Neural crest cell (in vitro differentiated cells): ENCODE data around the gene SMC1A. TPM values are rescaled to one million over a fixed set of nuclear protein-coding genes. Genes with fewer than 3 reads are reported as not detected.

Experiments
- DNase-seq: peaks from one replicate; pipeline ENCODE4 v3.0.0; 2021; ENCODE audit warnings: low read depth, mixed read lengths, low spot score
- H3K27ac Mint-ChIP-seq: one replicate; pipeline ENCODE4 v1.8.0; 2021; ENCODE audit warnings: mild to moderate bottlenecking, mixed read lengths; ENCODE audit not compliant: unreplicated experiment
- H3K27me3 Mint-ChIP-seq: 2 replicates; pipeline ENCODE4 v1.8.0; 2021; ENCODE audit warnings: low read depth, mild to moderate bottlenecking, mixed read lengths
- H3K36me3 Mint-ChIP-seq: 2 replicates; pipeline ENCODE4 v1.8.0; 2021; ENCODE audit warnings: low read depth, mild to moderate bottlenecking, mixed read lengths
- H3K4me1 Mint-ChIP-seq: 2 replicates; pipeline ENCODE4 v1.8.0; 2021; ENCODE audit warnings: mixed read lengths
- H3K4me3 Mint-ChIP-seq: one replicate; pipeline ENCODE4 v1.8.0; 2021; ENCODE audit warnings: mild to moderate bottlenecking, mixed read lengths
- H3K9me3 Mint-ChIP-seq: 2 replicates; pipeline ENCODE4 v1.8.0; 2021; ENCODE audit warnings: mixed read lengths
- total RNA-seq: library from RNA; stranded (reverse); gene quantifications from 2 replicates; pipeline ENCODE4 v1.2.1, GENCODE V29; 2021
- TF ChIP-seq, protein P1 (sequence below): fragments of 200-600 bp; sonication (generic); conservative IDR thresholded peaks from 2 replicates; pipeline ENCODE4 v1.5.0; 2021; ENCODE audit warnings: antibody characterized with exemption, mild to moderate bottlenecking

The SMC1A gene
- total RNA-seq, 1 donor from 2014 or later, result 129 TPM

- DNase-seq, result no peak
- no peaks in the 10 kb centered on the region for H3K36me3 Mint-ChIP-seq
- TF ChIP-seq, protein P1, sequence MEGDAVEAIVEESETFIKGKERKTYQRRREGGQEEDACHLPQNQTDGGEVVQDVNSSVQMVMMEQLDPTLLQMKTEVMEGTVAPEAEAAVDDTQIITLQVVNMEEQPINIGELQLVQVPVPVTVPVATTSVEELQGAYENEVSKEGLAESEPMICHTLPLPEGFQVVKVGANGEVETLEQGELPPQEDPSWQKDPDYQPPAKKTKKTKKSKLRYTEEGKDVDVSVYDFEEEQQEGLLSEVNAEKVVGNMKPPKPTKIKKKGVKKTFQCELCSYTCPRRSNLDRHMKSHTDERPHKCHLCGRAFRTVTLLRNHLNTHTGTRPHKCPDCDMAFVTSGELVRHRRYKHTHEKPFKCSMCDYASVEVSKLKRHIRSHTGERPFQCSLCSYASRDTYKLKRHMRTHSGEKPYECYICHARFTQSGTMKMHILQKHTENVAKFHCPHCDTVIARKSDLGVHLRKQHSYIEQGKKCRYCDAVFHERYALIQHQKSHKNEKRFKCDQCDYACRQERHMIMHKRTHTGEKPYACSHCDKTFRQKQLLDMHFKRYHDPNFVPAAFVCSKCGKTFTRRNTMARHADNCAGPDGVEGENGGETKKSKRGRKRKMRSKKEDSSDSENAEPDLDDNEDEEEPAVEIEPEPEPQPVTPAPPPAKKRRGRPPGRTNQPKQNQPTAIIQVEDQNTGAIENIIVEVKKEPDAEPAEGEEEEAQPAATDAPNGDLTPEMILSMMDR, result no peak
- peaks cover 3% of the 10 kb centered on the region for H3K9me3 Mint-ChIP-seq
- no peak overlapping the region for H3K4me3 Mint-ChIP-seq
- H3K27ac Mint-ChIP-seq, result no peak overlapping the region
- H3K4me1 Mint-ChIP-seq, result no peaks in the 10 kb centered on the region
- H3K27me3 Mint-ChIP-seq, result no peaks in the 10 kb centered on the region
These were observed 27.2 kb upstream of the SMC1A start for GRCh38 chrX:53449632-53450031.

GRCh38 chrX:53447441-53447840, 25.0 kb upstream of the SMC1A start:
- Mint-ChIP-seq H3K36me3 (no peaks in the 10 kb centered on the region), H3K27me3 (no peaks in the 10 kb centered on the region), H3K4me3 (no peak overlapping the region), H3K4me1 (no peaks in the 10 kb centered on the region), H3K9me3 (peaks cover 3% of the 10 kb centered on the region), H3K27ac (no peak overlapping the region)
- TF ChIP-seq, protein P1, result no peak
- DNase-seq, result no peak

DNA sequence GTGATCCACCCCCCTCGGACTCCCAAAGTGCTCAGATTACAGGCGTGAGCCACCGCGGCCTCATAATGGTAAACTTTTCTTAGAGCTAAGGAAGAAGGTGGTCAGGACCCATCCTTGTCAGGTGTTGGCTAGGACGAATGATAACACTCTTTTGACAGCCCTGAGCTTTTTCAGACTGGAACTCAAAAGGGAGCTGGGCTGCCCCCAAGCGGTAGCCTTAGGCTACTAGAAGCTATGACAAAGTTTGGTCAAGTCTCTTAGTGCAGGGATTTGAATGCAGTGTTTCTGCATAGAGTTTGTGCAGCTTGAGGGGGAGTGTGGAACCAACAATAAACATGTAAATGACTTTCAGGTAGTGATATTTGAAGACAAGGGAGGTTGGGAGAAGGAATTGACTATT, 23.5 kb upstream of the SMC1A start:
- peak; percentile 23 for DNase-seq
- no peaks in the 10 kb centered on the region for H3K36me3 Mint-ChIP-seq
- H3K4me3 Mint-ChIP-seq, result no peak overlapping the region
- peaks cover 3% of the 10 kb centered on the region for H3K27me3 Mint-ChIP-seq
- H3K27ac Mint-ChIP-seq, result no peak overlapping the region
- peaks cover 3% of the 10 kb centered on the region for H3K9me3 Mint-ChIP-seq
- peaks cover 8% of the 10 kb centered on the region for H3K4me1 Mint-ChIP-seq
- TF ChIP-seq, protein P1, result peak; percentile 58

DNA sequence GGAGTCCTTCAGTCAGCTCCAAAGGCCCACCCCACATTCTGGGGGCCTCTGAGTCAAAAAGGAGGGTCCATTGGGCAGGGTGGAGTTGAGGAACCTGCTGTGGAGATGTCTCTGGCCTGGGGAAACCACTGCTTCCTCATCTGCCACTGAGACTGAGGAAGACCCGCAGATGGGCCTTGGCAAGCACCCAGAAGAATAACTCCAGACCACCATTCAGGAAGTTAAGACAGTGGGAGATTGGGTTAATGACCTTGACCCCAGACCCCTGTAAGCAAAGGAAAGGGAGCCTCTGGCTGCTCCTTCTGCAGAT, 19.8 kb upstream of the SMC1A start:
- no peak overlapping the region for H3K4me3 Mint-ChIP-seq

DNA sequence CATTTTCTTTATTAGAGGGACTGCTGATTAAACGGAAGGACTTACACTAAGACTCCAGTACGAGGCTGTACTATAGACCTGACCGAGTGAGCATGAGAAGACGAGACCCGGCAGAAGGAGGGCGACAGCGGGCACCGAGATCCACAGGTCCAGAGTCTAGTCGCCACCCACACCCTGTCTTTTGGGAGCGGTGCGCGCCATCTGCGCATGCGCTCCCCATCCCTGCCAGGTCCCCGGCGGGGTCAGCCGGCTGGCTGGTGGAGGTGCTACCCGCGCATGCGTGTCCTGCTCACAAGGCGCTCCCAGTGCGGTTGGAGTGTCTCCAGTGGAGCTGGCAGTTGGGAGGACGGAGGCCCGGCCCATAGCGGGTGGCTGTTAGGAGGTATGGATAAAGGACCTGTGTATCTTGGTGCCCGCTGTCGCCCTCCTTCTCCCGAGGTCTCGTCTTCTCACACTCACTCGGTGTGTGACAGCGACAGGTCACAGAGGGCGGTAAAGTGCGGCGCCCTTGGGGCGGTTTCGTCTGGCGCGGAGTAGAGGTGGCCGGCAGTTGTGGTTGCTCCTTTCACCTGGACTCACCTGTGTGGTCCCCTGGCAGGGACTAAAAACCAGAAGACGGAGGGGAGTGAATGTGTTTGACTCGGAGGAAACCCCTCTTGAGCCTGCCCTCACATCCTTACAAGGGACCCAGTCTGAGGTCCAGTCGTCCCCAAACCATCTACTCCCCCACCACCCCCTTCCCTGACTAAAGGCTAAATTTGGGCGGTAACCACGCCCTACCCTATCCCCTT, 19.3 kb upstream of the SMC1A start:
- H3K4me3 Mint-ChIP-seq, result peak overlapping the region; percentile 78
- H3K4me1 Mint-ChIP-seq, result peaks cover 8% of the 10 kb centered on the region
- peaks cover 31% of the 10 kb centered on the region for H3K27me3 Mint-ChIP-seq
- no peaks in the 10 kb centered on the region for H3K36me3 Mint-ChIP-seq
- no peak overlapping the region for H3K27ac Mint-ChIP-seq
- H3K9me3 Mint-ChIP-seq, result no peaks in the 10 kb centered on the region
- DNase-seq, result peak; percentile 65
- TF ChIP-seq, protein P1, result no peak

More for the DNA sequence above, 19.8 kb upstream of the SMC1A start:
- Mint-ChIP-seq H3K27me3 (peaks cover 30% of the 10 kb centered on the region), H3K4me1 (peaks cover 8% of the 10 kb centered on the region), H3K9me3 (no peaks in the 10 kb centered on the region), H3K27ac (no peak overlapping the region), H3K36me3 (no peaks in the 10 kb centered on the region)
- TF ChIP-seq, protein P1, result no peak
- DNase-seq, result no peak
